Caco-2 (cell line): Measurements from ENCODE around the gene C1orf50. TPM values are rescaled to one million over a fixed set of nuclear protein-coding genes. Genes with fewer than 3 reads are reported as not detected.

Experiments
- BruUV-seq: library from RNA; stranded (reverse); fragments of 400-500 nt; replicated peaks from 2 replicates; lab custom pipeline; 2021; lab: Mats Ljungman, UMichigan
- CTCF ChIA-PET: fragments of 300-600 bp; sonication (Branson Sonifier 250); formaldehyde crosslinking; loops from one replicate; lab custom pipeline; 2022; ENCODE audit warnings: antibody characterized with exemption; lab: Charles Lee
- POLR2A ChIA-PET: fragments of 300-600 bp; sonication (Branson Sonifier 250); formaldehyde crosslinking; loops from one replicate; lab custom pipeline; 2022; ENCODE audit warnings: antibody characterized with exemption; lab: Charles Lee
- DNase-seq, 2 experiments: peaks; one replicate each; pipeline versions ENCODE4 v3.0.0 to v3.0.0-alpha.2; 2020 to 2022
- H3K27me3 ChIP-seq: replicated peaks from 2 replicates; pipeline ENCODE4 v1.6.0; 2011; ENCODE audit warnings: low read length; ENCODE audit not compliant: control insufficient read depth, insufficient read depth
- H3K36me3 ChIP-seq: 2 replicates; pipeline ENCODE4 v1.5.1; 2011; ENCODE audit warnings: low read length; ENCODE audit not compliant: control insufficient read depth, insufficient read depth
- H3K4me1 ChIP-seq: fragments of 250-450 bp; sonication (Bioruptor Pico); 2 replicates; pipeline ENCODE4 v1.5.1; 2020; ENCODE audit warnings: mild to moderate bottlenecking
- H3K4me3 ChIP-seq: 2 replicates; pipeline ENCODE4 v1.5.1; 2011; ENCODE audit warnings: low read depth, mild to moderate bottlenecking, control low read depth, low read length
- H3K9me3 ChIP-seq: fragments of 250-450 bp; sonication (Bioruptor Pico); 2 replicates; pipeline ENCODE4 v1.5.1; 2020; ENCODE audit warnings: mild to moderate bottlenecking, moderate library complexity
- H3K27ac Mint-ChIP-seq: one replicate; pipeline ENCODE4 v1.8.0; 2022; ENCODE audit warnings: mixed read lengths; ENCODE audit not compliant: unreplicated experiment
- H3K27me3 Mint-ChIP-seq: one replicate; pipeline ENCODE4 v1.8.0; 2022; ENCODE audit warnings: mixed read lengths; ENCODE audit not compliant: insufficient read depth, unreplicated experiment
- H3K36me3 Mint-ChIP-seq: one replicate; pipeline ENCODE4 v1.8.0; 2022; ENCODE audit warnings: mild to moderate bottlenecking, mixed read lengths; ENCODE audit not compliant: insufficient read depth, unreplicated experiment
- H3K4me1 Mint-ChIP-seq: one replicate; pipeline ENCODE4 v1.8.0; 2022; ENCODE audit warnings: low read depth, mixed read lengths; ENCODE audit not compliant: unreplicated experiment
- H3K4me3 Mint-ChIP-seq: one replicate; pipeline ENCODE4 v1.8.0; 2022; ENCODE audit warnings: mild to moderate bottlenecking, moderate library complexity, mixed read lengths; ENCODE audit not compliant: unreplicated experiment
- H3K9me3 Mint-ChIP-seq: one replicate; pipeline ENCODE4 v1.8.0; 2022; ENCODE audit warnings: mixed read lengths; ENCODE audit not compliant: unreplicated experiment
- intact Hi-C: fragments of 100-400 bp; cut with micrococcal nuclease; formaldehyde crosslinking; loops from one replicate; pipeline ENCODE4 v1.10.0; 2022; ENCODE audit not compliant: unreplicated experiment
- total RNA-seq: library from RNA; stranded (reverse); gene quantifications from 2 replicates; pipeline ENCODE4 v1.2.3, GENCODE V29; 2022
- TF ChIP-seq, protein P1 (sequence below), 2 experiments: fragments of 200-600 bp in 1 of 2; IDR thresholded peaks; 1 replicate in 1 of 2; 2 replicates in 1 of 2; pipeline versions ENCODE4 v1.5.1 to v1.8.0; 2011 to 2022; ENCODE audit warnings: antibody characterized with exemption in 1 of 2, control low read depth in 1 of 2, inconsistent platforms in 1 of 2, low read depth in 1 of 2, low read length in 1 of 2, mild to moderate bottlenecking in 1 of 2, moderate library complexity in 1 of 2; ENCODE audit not compliant: insufficient read depth in 1 of 2, severe bottlenecking in 1 of 2, unreplicated experiment in 1 of 2

Gene C1orf50
- total RNA-seq, 1 experiment from 2014 or later: 6.1 TPM

DNA sequence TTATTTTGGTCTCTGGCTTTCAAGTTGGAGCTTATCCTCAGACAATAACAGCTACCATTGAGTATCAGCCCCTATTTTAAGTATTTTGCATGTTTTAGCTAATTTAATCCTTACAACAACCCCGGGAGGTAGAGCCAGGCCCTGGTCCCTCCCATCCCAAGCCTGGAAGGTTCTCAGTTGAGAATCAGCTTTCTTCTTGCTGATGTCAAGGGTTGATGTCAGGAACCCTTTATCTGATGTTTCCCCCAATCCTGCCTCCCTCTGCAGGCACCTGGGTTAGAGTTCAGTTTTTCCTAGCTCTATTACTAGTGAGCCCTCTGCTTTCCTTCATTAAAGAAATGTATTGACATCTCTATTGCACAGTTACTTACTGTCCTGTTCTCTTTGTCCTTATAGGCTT, 53.8 kb downstream of the C1orf50 start:
- intact Hi-C loops: no loop called here
- H3K4me1 Mint-ChIP-seq: peaks cover 14% of the 10 kb centered on the region
- peaks cover 9% of the 10 kb centered on the region; the same call in 1 of the 2 replicates for H3K4me1 ChIP-seq
- no peaks in the 10 kb centered on the region for H3K27me3 ChIP-seq
- no peaks in the 10 kb centered on the region for H3K9me3 ChIP-seq
- no peak overlapping the region for H3K4me3 ChIP-seq
- peaks cover 5% of the 10 kb centered on the region for H3K36me3 Mint-ChIP-seq
- H3K27me3 Mint-ChIP-seq: no peaks in the 10 kb centered on the region
- H3K9me3 Mint-ChIP-seq: no peaks in the 10 kb centered on the region
- ChIA-PET CTCF (no interaction called here), POLR2A (no interaction called here)
- no peak overlapping the region for H3K27ac Mint-ChIP-seq
- no peak overlapping the region for H3K4me3 Mint-ChIP-seq
- TF ChIP-seq, protein P1, sequence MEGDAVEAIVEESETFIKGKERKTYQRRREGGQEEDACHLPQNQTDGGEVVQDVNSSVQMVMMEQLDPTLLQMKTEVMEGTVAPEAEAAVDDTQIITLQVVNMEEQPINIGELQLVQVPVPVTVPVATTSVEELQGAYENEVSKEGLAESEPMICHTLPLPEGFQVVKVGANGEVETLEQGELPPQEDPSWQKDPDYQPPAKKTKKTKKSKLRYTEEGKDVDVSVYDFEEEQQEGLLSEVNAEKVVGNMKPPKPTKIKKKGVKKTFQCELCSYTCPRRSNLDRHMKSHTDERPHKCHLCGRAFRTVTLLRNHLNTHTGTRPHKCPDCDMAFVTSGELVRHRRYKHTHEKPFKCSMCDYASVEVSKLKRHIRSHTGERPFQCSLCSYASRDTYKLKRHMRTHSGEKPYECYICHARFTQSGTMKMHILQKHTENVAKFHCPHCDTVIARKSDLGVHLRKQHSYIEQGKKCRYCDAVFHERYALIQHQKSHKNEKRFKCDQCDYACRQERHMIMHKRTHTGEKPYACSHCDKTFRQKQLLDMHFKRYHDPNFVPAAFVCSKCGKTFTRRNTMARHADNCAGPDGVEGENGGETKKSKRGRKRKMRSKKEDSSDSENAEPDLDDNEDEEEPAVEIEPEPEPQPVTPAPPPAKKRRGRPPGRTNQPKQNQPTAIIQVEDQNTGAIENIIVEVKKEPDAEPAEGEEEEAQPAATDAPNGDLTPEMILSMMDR (IDR thresholded peaks at IDR 0.05; ENCODE audit: insufficient read depth in 1 of 2, low read depth in 1 of 2, low read length in 1 of 2, severe bottlenecking in 1 of 2, unreplicated experiment in 1 of 2): no peak
- BruUV-seq: no TSS peak
- no peak for DNase-seq
- H3K36me3 ChIP-seq: no peaks in the 10 kb centered on the region

DNA sequence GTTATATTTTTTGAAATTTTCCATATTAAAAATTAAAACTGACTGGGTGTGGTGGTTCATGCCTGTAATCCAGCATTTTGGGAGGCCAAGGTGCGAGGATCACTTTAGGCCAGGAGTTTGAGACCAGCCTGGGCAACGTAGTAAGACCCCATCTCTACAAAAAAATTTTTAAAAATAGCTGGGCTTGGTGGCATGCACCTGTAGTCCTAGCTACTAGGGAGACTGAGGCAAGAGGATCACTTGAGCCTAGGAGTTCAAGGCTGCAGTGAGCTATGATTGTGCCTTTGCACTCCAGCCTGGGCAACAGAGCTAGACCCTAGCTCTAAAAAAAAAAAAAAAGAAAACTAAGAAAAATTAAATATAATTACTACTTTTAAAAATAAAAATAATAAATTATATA, 54.6 kb downstream of the C1orf50 start:
- H3K27ac Mint-ChIP-seq: no peak overlapping the region
- intact Hi-C loops: no loop called here
- H3K4me3 Mint-ChIP-seq: no peak overlapping the region
- TF ChIP-seq, protein P1 (IDR thresholded peaks at IDR 0.05; ENCODE audit: insufficient read depth in 1 of 2, low read depth in 1 of 2, low read length in 1 of 2, severe bottlenecking in 1 of 2, unreplicated experiment in 1 of 2): no peak
- no TSS peak for BruUV-seq
- H3K9me3 Mint-ChIP-seq: no peaks in the 10 kb centered on the region
- H3K36me3 Mint-ChIP-seq: no peaks in the 10 kb centered on the region
- peaks cover 8% of the 10 kb centered on the region for H3K4me1 Mint-ChIP-seq
- H3K4me3 ChIP-seq: no peak overlapping the region
- no peak for DNase-seq
- H3K27me3 Mint-ChIP-seq: no peaks in the 10 kb centered on the region
- ChIA-PET POLR2A (no interaction called here), CTCF (no interaction called here)
- no peaks in the 10 kb centered on the region for H3K36me3 ChIP-seq
- no peaks in the 10 kb centered on the region for H3K27me3 ChIP-seq
- H3K4me1 ChIP-seq: peaks cover 9% of the 10 kb centered on the region; the same call in 1 of the 2 replicates
- H3K9me3 ChIP-seq: no peaks in the 10 kb centered on the region

DNA sequence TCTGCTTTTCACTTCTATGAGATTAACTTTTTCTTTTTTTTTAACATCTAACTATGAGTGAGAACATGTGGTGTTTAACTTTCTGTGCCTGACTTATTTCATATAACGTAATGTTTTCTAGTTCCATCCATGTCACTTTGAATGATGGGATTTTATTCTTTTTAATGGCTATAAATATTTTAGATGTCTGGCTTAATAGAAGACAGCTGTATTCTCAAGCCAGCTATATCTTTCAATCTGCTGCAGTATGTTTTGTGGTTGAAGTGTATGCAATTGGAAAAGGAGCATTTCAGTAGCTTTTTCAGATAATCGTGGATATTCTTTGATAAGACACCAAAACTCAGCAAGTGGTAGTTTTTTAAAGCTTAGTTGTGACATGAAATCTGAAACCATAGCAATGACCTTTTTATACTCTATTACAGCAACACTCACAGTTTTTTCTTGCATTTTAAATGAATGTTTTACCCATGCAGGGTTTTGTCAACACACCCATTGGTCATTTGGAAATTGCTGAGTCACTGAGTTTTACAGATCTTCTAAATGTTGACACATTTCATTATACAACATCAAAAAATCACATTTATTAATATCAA, 55.8 kb downstream of the C1orf50 start:
- Histone ChIP-seq H3K9me3 (no peaks in the 10 kb centered on the region), H3K27me3 (no peaks in the 10 kb centered on the region), H3K4me1 (peaks cover 4% of the 10 kb centered on the region; the same call in 1 of the 2 replicates), H3K4me3 (no peak overlapping the region), H3K36me3 (no peaks in the 10 kb centered on the region)
- H3K9me3 Mint-ChIP-seq: no peaks in the 10 kb centered on the region
- POLR2A ChIA-PET: interaction anchor here (0.6 kb wide), 2 partner anchors 15 to 55 kb away, joined by 3 to 4 read pairs; no protein-coding TSS in a partner anchor
- no peaks in the 10 kb centered on the region for H3K27me3 Mint-ChIP-seq
- intact Hi-C loops: no loop called here
- no peak for DNase-seq
- no TSS peak for BruUV-seq
- no peak overlapping the region for H3K27ac Mint-ChIP-seq
- no peak overlapping the region for H3K4me3 Mint-ChIP-seq
- TF ChIP-seq, protein P1 (IDR thresholded peaks at IDR 0.05; ENCODE audit: insufficient read depth in 1 of 2, low read depth in 1 of 2, low read length in 1 of 2, severe bottlenecking in 1 of 2, unreplicated experiment in 1 of 2): no peak
- no peaks in the 10 kb centered on the region for H3K36me3 Mint-ChIP-seq
- peaks cover 8% of the 10 kb centered on the region for H3K4me1 Mint-ChIP-seq
- CTCF ChIA-PET: no interaction called here
